Activated CD4-positive, CD25-positive, alpha-beta regulatory T cell treated with anti-CD3 and anti-CD28 coated beads, Interleukin-2, amount 50 U/mL, for 16 hours (primary cell): Measurements from ENCODE around the gene CXXC5.
"Not testable (repeated sequence)": the region's sequence is repeated elsewhere in the genome, so short reads cannot be mapped to it uniquely, and the experiment has no call there.

Experiments used
- DNase-seq: peaks from one replicate; pipeline ENCODE4 v3.0.0-alpha.2; 2020; ENCODE audit warnings: low read depth, low spot score

The CXXC5 gene

DNA sequence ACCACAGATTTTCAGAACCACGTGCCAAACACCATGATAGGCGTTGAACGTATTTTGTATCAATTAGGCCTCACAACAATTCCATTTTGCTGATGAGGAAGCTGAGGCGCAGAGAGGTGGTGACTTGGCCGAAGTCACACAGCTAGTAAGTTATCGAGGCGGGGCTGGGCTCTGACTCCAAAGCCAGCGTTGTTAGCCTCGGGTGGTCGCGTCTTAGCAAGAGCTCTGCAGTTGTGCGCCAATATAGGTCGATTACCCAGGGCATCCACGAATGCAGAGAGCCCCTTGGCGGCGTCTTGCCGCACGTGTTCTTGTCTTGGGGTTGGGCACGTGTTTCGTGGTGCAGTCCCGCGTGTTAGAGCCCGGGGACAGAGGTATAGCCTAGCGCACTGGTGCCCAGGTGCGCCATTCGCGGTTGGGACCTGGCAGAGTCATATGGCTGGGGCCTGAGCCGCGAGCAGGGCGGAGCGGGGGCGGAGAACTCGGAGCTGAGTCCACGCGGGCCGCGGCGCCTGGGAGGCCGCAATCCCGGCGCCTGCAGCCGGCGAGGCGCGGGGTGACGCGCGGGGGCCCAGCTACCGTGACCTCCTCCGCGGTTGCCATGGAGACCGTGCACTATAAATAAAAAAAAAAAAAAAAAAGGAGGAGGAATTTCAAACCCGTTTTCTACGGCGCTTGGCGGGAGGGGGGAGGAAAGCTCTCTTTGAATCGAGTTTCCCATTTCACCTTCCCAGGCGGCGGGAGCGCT, 62.3 kb downstream of the CXXC5 start:
- DNase-seq = no peak

DNA sequence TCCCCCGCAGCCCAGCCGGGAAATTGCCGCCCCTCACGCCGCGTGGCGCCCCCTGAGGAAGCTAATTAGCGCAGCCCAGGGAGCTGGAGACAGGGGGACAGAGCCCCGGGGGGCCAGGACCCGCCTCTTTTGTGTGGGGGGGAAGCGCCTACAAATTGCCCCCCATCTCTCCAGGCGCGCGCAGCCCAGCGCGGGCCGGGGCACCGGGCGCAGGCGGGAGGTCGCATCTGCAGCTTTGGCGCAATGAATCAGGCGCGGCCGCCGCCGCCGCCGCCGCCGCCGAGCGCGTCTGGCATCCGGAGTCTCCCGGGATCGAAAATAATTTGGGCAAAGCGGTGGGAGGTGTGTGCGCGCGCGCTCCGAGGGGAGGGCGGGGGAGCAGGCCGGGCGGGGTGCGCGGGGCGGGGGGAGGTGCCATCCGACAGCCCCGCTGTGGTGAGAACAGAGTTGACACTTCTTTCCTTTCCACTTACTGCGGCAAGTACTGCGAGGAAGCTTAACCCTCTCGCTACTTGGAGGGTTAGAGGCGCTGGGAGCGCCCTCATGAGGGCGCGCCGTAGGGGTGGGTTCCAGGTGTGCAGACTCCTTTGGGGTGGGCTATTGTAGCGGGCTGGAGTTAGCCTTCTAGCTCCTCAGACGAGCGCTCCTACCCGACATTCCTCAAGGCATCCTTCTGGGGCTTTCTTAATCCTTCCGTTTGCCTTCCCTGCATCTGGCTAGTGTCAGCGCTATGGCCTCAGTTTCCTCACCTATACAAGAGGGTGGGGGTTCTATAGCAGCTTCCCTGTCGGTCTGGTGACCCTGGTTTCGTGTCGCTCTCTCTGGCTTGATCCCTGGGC, 63.1 kb downstream of the CXXC5 start:
- DNase-seq = no peak

DNA sequence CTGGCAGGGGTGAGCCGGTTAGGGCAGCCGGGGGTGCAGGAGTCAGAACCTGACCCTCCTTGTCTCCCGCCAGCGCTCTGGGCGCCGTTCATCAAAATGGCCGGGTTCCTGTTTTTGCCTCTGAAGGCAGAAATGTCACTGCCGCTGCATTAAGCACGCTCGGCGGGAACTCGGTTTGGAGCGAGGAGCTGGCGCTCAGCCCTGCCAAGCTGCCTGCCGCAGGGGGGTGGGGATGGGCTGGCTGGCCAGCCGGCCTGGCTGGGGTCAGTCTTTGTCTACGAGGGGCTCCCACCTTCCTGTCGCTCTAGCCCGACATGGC, 63.7 kb downstream of the CXXC5 start:
- no peak for DNase-seq

DNA sequence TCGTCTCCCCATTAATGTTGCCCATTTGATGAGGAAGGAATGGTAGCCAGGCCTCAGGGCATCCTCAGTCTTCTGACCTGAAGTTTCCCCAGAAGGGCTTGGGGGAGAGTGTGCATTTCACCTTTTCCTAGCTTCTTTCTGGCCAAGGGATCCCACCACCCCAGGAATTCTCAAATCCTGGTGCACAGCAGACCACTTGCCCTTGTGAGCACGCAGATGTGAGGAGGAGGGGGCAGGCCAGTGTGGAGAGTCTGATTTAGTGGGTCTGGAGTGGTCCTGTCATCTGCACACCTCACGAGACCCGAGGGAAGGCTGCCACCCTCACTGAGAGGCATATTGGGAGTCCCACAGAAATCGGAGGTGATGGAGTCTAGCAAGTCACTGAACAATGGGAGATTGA, 64.3 kb downstream of the CXXC5 start:
- DNase-seq = no peak

DNA sequence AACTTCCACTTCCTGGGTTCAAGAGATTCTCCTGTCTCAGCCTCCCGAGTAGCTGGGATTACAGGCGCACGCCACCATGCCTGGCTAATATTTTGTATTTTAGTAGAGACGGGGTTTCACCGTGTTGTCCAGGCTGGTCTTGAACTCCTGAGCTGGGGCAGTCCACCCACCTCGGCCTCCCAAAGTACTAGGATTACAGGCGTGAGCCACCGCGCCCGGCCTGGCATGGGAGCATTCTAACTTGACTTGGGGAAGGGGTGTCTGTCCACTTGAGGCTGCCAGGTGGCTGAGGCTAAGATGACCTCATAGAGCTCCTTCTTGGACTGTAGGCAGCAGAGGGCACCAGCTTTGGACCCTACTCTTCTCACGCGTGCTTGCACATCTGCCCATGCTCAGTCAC, 65.7 kb downstream of the CXXC5 start:
- not testable (repeated sequence) for DNase-seq

DNA sequence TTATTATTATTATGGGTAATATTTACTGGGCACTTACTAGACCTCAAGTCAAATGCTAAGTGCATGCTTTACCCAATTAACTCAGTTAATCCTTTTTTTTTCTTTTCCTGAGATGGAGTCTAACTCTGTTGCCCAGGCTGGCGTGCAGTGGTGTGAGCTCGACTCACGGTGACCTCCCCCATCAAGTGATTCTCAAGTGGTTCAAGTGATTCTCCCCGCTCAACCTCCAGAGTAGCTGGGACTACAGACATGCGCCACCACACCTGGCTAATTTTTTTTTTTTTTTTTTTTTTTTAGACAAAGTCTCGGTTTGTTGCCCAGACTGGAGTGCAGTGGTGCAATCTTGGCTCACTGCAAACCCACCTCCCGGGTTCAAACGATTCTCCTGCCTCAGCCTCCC, 69.1 kb downstream of the CXXC5 start:
- DNase-seq = no peak

DNA sequence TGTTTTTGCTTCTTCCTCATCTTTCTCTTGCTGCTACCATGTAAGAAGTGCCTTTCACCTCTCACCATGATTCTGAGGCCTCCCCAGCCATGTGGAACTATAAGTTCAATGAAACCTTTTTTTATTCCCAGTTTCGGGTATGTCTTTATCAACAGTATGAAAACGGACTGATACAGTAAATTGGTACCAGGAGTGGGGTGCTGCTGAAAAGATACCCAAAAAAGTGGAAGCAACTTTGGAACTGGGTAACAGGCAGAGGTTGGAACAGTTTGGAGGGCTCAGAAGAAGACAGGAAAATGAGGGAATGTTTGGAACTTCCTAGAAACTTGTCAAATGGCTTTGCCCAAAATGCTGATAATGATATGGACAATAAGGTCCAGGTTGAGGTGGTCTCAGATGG, 70.3 kb downstream of the CXXC5 start:
- not testable (repeated sequence) for DNase-seq

DNA sequence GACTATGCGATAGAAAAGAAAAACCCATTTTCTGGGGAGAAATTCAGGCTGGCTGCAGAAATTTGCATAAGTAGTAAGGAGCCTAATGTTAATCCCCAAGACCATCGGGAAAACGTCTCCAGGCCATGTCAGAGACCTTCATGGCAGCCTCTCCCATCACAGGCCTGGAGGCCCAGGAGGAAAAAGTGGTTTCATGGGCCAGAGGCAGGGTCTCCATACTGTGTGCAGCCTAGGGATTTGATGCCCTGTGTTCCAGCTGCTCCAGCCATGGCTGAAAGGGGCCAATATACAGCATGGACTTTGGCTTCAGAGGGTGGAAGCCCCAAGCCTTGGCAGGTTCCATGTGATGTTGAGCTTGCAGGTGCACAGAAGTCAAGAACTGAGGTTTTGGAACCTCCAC, 71.8 kb downstream of the CXXC5 start:
- DNase-seq = not testable (repeated sequence)

DNA sequence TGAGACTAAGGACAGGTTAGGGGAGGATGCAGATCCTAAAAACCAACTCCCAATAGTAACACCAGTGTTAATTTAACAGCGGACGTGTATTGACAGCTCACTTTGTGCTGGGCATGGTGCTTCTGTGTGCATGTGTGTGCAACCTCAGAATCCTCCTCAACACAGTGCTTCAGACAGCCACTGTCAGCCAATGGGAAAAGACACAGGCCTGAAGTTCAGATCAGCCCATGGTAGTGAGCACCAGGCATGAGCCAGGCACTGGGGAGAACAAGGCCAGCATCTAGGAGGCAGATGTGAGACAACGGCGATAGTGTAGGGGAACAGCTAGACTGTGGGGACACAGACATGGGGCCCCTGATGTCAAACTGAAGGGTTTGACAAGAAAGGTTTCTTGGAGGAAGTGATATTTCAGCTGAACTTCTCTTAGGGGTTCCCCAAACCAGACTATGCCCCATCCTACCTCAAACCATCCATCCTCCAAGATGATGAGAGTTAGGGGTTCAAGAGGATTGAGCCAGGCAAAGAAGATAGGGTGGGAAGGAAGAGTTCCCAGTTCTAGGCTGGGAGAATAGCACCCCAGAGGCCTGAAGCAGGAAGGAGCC, 75.9 kb downstream of the CXXC5 start:
- DNase-seq = no peak

DNA sequence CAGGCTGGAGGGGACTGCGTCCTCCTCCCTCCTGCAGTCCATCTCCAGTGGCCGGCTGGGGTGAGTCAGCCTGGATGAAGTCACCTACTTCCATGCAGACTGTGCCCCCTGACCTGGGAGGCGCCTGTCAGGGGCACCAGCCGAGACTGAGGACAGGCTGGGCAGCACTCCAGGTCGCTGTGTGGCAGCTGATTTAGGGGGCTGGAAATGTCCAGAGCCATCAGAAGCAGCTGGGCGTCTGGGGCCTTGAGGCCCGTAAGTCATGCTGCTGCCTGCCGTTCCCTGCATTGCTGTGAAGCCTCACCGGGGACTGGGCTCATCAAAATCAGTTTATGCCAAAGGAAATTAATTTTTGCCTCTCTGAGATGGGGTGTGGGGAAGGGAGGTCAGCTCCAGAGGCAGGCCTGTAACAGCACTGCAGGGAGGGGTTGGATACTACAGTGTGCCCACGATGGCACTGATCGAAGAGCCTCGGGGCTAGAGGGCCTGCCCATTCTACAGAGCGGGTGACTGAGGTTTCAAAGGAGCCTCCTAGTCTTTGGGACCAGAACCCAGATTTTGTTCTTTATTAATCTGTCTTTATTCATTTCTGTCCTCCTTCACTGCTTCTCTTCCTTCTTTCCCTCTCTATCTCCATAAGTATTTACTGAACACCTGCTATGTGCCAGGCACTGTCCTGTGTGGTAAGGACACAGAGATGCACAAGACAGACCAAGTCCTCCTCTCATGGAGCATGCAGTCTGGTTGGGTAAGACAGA, 77.1 kb downstream of the CXXC5 start:
- no peak for DNase-seq

DNA sequence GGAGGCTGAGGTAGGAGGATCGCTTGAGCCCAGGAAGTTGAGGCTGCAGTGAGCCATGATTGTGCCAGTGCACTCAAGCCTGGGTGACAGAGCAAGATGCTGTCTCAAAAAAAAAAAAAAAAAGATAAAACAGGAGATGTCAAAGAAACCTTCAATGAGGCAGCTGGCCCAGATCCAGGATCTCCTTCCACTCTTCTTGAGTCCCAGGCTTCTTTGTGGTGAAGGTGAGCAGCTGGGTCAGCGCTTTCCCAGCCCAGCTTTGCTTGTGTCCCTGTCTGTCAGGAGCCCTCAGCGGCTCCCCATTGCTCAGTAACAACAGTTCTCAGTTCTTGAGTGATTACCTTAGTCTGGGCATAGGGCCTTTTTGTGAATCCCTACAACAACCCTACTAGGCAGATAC, 78.1 kb downstream of the CXXC5 start:
- no peak for DNase-seq

DNA sequence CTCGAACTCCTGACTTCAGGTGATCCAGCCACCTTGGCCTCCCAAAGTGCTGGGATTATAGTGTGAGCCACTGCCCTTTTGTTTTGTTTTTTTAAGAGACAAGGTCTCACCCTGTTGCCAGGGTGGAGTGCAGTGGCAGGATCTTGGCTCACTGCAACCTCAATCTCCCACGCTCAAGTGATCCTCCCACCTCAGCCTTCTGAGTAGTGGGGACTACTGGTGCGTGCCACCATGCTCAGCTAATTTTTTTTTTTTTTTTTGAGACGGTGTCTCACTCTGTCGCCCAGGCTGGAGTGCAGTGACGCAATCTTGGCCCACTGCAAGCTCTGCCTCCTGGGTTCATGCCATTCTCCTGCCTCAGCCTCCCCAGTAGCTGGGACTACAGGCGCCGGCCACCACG, 79.5 kb downstream of the CXXC5 start:
- not testable (repeated sequence) for DNase-seq

DNA sequence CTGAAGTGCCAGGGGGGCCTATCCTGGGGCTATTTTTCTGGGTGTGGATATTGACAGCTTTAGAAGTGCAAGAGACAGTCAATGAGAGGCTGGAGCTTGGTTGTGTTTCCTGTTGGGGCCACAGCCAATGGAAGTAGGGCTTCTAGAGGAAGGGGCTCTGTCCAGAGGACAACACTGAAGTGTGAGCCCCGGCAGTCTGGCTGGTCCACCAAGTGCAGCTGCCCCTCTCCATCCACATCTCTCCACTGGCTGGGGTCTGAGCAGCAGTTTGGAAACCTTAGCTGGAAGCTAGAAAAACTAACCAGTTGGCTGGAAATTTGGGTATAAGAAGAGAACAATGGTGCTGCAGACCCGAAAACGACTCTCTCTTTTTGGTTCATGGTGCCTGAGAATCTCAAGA, 83.1 kb downstream of the CXXC5 start:
- DNase-seq = no peak

DNA sequence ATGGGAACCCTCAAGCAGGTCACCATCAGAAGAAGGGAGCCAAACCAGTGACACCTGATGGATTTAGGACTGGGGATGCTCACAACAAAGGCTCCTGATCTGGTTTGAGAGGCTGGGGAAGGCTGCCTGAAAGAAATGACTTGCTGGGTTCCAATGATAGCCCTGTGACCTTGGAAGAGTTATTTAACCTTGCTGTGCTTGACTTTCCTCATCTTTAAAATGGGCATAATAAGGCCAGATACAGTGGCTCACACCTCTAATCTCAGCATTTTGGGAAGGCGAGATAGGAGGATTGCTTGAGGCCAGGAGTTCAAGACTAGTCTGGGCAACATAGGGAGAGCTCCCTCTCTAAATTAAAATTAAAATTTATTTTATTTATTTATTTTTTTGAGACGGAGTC, 83.9 kb downstream of the CXXC5 start:
- no peak for DNase-seq

DNA sequence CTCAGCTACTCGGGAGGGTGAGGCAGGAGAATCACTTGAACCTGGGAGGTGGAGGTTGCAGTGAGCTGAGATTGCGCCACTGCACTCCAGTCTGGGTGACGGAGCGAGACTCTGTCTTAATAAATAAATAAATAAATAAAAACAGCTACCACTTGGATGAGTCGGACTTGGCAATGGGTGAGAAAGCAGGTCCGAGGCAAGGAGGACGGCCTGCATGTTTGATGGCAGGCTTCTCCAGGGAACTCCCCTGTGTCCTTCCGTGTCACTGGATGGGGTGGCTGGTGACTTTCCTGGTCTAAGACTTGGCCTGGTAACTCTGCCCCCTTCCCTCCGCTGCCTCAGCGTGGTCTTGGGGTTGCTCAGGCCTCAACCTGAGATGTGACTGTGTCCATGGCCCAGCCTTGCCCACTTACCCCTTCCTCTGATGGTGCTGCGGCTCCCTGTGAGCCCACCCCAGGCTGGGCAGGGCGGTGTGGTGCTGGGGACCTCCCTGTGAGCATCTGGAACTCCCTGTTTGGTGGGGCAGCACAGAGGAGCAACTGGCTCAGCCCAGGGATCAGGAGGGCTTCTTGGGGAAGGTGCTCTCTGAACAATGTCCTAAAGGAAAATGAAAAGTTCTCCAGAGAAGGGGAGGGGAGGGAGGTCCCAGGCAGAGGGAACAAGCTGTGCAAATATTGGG, 85.0 kb downstream of the CXXC5 start:
- no peak for DNase-seq
